ENCODE data around the gene UGT1A8. TPM values are rescaled to one million over a fixed set of nuclear protein-coding genes. Genes with fewer than 3 reads are reported as not detected.

UGT1A8 gene
- total RNA-seq, 2 donors from 2014 or later: not detected

DNA sequence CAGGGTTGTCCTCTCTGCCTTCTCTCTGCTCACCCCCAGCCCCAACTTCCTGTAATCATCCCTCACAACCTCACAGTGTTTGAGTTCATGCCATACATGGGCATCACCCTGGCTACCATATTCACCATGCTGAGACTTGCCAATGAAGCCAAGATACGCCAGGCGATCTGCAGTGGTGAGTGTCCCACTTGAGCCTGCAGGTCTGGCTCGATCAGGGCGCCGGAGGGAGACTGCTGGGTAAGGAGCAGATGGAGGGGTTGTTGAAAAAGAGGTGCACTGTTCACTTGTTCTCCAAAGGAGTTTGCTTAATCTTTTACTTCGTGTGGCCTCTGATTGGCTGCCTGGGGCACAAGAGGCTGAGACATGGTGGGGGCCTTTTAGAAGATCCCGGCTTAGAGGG lies 175.3 kb downstream of the UGT1A8 start:
- no peak for DNase-seq
- H3K27me3 Mint-ChIP-seq (ENCODE audit: insufficient read depth): no peaks in the 10 kb centered on the region
- Histone ChIP-seq H3K4me3 (ENCODE audit: low read length) (no peak overlapping the region), H3K36me3 (ENCODE audit: control insufficient read depth, insufficient read depth, low read length) (no peaks in the 10 kb centered on the region), H3K4me1 (ENCODE audit: control insufficient read depth, insufficient read depth, low read length) (no peaks in the 10 kb centered on the region), H3K27me3 (ENCODE audit: control insufficient read depth, insufficient read depth, low read length, poor library complexity, severe bottlenecking) (no peaks in the 10 kb centered on the region), H3K9ac (ENCODE audit: extremely low read depth, low read length, poor library complexity, severe bottlenecking) (no peak overlapping the region), H3K27ac (ENCODE audit: low read depth, low read length) (no peak overlapping the region), H3K9me3 (ENCODE audit: control insufficient read depth, low read length) (no peaks in the 10 kb centered on the region)
- no peaks in the 10 kb centered on the region for H3K4me1 Mint-ChIP-seq
- no peaks in the 10 kb centered on the region for H3K9me3 Mint-ChIP-seq
- H3K27ac Mint-ChIP-seq: no peak overlapping the region
- no peak overlapping the region for H3K4me3 Mint-ChIP-seq
- H3K36me3 Mint-ChIP-seq (ENCODE audit: low read depth): no peaks in the 10 kb centered on the region
- 90 to 95% methylated on average over 7 of the region's 7 CpGs for WGBS, 2 experiments (ENCODE audit: insufficient coverage in 1 of 2, insufficient read length in 1 of 2)
- TF ChIP-seq, protein P1, sequence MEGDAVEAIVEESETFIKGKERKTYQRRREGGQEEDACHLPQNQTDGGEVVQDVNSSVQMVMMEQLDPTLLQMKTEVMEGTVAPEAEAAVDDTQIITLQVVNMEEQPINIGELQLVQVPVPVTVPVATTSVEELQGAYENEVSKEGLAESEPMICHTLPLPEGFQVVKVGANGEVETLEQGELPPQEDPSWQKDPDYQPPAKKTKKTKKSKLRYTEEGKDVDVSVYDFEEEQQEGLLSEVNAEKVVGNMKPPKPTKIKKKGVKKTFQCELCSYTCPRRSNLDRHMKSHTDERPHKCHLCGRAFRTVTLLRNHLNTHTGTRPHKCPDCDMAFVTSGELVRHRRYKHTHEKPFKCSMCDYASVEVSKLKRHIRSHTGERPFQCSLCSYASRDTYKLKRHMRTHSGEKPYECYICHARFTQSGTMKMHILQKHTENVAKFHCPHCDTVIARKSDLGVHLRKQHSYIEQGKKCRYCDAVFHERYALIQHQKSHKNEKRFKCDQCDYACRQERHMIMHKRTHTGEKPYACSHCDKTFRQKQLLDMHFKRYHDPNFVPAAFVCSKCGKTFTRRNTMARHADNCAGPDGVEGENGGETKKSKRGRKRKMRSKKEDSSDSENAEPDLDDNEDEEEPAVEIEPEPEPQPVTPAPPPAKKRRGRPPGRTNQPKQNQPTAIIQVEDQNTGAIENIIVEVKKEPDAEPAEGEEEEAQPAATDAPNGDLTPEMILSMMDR (conservative IDR thresholded peaks at IDR 0.05): no peak

DNA sequence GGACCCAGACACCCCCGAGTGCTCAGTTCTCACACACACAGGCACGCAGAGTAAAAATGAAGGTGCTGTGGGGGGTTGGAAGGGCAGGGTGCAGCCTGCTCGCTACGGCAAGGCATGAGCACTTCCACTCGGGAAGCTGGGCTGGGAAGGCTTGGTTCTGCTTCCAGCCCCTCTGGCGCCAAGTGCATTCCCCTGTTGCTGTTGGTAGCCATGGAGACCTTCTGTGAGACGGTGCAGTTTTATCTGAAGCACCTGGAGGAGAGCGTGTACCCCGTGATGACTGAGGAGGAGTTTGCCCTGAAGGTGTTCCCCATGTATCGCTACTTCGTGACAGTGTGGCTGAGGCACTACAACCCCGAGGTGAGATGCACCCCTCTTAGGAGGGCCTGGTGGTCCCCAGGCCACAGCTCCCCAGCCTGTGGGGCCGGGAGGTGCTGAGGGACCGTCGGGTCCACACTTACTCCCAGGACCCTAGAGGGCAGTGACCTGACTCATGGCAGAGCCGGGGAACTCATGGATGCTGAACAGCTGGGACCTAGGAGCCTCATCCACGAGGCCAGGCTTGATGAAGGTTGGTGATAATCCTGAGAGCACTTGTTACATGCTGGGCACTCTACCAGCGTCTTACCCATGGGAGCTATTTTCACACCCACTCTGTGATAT lies 176.2 kb downstream of the UGT1A8 start:
- TF ChIP-seq, protein P1 (conservative IDR thresholded peaks at IDR 0.05): no peak
- Mint-ChIP-seq H3K36me3 (ENCODE audit: low read depth) (no peaks in the 10 kb centered on the region), H3K27me3 (ENCODE audit: insufficient read depth) (peaks cover 2% of the 10 kb centered on the region)

GRCh38 chr2:233794128-233794658 lies 176.8 kb downstream of the UGT1A8 start:
- Histone ChIP-seq H3K36me3 (ENCODE audit: control insufficient read depth, insufficient read depth, low read length) (no peaks in the 10 kb centered on the region), H3K27me3 (ENCODE audit: control insufficient read depth, insufficient read depth, low read length, poor library complexity, severe bottlenecking) (no peaks in the 10 kb centered on the region), H3K4me1 (ENCODE audit: control insufficient read depth, insufficient read depth, low read length) (no peaks in the 10 kb centered on the region), H3K9me3 (ENCODE audit: control insufficient read depth, low read length) (no peaks in the 10 kb centered on the region), H3K9ac (ENCODE audit: extremely low read depth, low read length, poor library complexity, severe bottlenecking) (no peak overlapping the region), H3K4me3 (ENCODE audit: low read length) (no peak overlapping the region), H3K27ac (ENCODE audit: low read depth, low read length) (no peak overlapping the region)
- H3K27me3 Mint-ChIP-seq (ENCODE audit: insufficient read depth): peaks cover 2% of the 10 kb centered on the region
- no peak overlapping the region for H3K27ac Mint-ChIP-seq
- H3K4me3 Mint-ChIP-seq: no peak overlapping the region
- 92 to 93% methylated on average over 7 to 17 of the region's 17 CpGs for WGBS, 2 experiments (ENCODE audit: insufficient coverage in 1 of 2, insufficient read length in 1 of 2)
- no peaks in the 10 kb centered on the region for H3K9me3 Mint-ChIP-seq
- DNase-seq: peak; percentile 40
- TF ChIP-seq, protein P1 (conservative IDR thresholded peaks at IDR 0.05): no peak
- H3K36me3 Mint-ChIP-seq (ENCODE audit: low read depth): no peaks in the 10 kb centered on the region
- H3K4me1 Mint-ChIP-seq: no peaks in the 10 kb centered on the region

More for the DNA sequence above, 176.2 kb downstream of the UGT1A8 start:
- Mint-ChIP-seq H3K4me1 (no peaks in the 10 kb centered on the region), H3K4me3 (no peak overlapping the region), H3K27ac (no peak overlapping the region), H3K9me3 (no peaks in the 10 kb centered on the region)
- Histone ChIP-seq H3K9me3 (ENCODE audit: control insufficient read depth, low read length) (no peaks in the 10 kb centered on the region), H3K27ac (ENCODE audit: low read depth, low read length) (no peak overlapping the region), H3K9ac (ENCODE audit: extremely low read depth, low read length, poor library complexity, severe bottlenecking) (no peak overlapping the region), H3K27me3 (ENCODE audit: control insufficient read depth, insufficient read depth, low read length, poor library complexity, severe bottlenecking) (no peaks in the 10 kb centered on the region), H3K4me3 (ENCODE audit: low read length) (no peak overlapping the region), H3K4me1 (ENCODE audit: control insufficient read depth, insufficient read depth, low read length) (no peaks in the 10 kb centered on the region), H3K36me3 (ENCODE audit: control insufficient read depth, insufficient read depth, low read length) (no peaks in the 10 kb centered on the region)
- DNase-seq: no peak
- 93 to 96% methylated on average over 15 to 18 of the region's 18 CpGs for WGBS, 2 experiments (ENCODE audit: insufficient coverage in 1 of 2, insufficient read length in 1 of 2)
